NOMO-1 treated with dmso at 0.1 percent for 144 hours (cell line): ENCODE measurements around the gene NCAM1.
A peak's percentile ranks its signal among the peaks of the same experiment; 100 is the strongest.

Experiments used
- DNase-seq: peaks from one replicate; lab custom pipeline; 2025; ENCODE audit not compliant: unreplicated experiment; lab: John Stamatoyannopoulos, UW

The NCAM1 gene

GRCh38 chr11:113197446-113197845 is 236.2 kb downstream of the NCAM1 start:
- DNase-seq, result no peak

GRCh38 chr11:113198972-113199661 is 237.9 kb downstream of the NCAM1 start:
- DNase-seq, result no peak

DNA sequence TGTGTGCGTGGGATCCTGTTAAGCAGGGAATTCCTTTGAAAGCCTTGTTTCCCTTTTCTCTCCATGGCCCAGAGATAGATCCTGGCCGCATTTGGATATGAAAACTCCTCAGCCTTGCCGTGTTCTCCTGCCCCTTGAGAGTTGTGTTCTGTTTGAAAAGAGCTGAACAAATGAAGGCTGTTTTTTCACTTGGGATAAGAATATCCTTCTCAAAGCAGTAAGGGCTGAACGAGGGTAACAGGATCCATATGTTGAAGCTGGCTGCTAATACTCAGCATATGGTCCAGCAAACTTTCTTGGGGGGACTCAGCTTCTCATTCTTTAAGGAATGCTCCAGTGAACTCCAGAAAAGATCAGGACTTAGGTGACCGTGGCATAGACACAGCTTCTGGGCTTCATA is 238.6 kb downstream of the NCAM1 start:
- no peak for DNase-seq

DNA sequence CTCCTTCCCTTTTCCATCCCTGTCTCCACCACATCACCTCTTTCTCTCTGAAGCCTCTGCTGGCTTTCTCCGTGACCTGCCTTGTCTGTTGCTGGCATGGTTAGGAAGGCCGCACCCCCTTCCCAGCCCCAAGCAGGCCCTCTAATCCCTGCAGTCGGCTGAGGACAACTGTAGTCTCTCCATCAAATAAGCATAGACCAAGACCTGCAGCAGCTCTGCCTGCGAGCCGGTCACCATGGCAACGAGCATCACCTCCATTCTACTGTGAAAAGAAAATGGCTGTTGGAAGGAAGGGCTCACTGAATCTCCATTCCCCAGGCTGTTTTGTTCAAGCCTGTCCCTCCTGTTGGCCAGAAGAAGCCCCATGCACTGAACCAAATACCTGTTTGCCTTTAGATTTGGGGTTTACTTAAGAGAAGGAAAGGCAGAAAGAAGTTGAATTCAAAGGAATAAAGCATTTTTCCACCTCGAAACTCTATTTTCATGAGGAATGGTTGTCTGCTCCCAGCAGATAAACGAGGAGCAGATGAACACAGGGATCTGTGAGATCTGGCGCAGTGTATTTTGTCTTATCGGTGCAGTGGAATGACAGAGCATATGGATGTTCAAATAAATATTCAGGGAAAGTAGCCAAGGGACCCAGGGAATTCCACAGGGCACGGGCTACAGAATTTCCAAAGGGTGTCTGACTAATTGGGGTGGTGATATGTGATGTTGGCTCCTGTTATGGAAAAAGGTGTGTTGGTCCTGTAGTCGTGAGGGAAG is 240.0 kb downstream of the NCAM1 start:
- DNase-seq, result no peak

GRCh38 chr11:113202431-113202830 is 241.2 kb downstream of the NCAM1 start:
- no peak for DNase-seq

DNA sequence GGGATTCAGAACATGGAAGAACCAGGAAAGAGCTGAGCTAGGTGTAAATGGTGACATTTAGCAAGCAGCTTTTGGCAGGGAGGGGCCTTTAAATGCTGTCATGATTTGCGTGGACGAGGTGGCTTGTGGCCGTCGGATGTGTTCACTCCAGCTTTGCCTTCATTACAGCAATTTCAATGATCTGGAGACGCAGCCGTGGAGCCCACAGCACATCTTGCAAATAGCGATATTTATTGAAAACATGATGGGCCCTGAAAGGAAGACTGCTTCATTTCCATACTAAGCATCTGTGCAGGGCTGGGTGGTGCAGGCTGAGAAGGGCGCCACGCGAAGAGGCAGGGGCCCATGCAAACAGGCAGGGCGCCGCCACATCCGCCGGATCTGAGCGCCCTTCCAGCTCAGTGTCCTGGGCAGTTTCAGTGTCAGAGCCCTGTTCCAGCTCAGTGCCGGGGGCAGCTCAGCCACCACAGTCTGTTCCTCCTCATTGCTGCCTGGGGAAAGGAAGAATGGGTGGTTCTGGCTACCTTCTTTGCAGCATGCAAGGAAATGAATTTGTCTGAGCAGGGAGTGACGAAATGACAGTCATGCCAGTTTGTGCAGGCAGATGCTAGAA is 242.0 kb downstream of the NCAM1 start:
- no peak for DNase-seq

- DNase-seq, result peak; percentile 89
These were observed 243.1 kb downstream of the NCAM1 start for GRCh38 chr11:113204280-113204679.

GRCh38 chr11:113213549-113213948 is 252.3 kb downstream of the NCAM1 start:
- DNase-seq, result no peak

DNA sequence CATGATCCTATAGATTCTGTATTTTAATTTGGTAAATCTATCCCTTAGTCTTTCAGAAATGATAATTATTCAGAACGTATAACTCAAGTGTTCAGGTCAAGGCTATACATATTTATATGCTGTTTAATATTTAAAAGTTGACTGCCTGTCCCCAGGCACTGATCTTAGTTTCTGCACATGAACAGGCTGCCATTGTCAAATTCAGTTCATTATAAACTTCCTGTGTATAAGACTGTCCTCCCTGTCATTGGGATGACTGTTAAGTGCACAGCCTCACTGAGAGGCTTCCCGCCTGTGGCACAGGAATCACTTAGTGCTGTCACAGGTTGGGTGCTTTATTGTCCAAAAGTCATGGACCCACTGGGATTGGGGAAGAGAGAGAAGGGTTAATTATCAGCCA is 261.0 kb downstream of the NCAM1 start:
- DNase-seq, result no peak

DNA sequence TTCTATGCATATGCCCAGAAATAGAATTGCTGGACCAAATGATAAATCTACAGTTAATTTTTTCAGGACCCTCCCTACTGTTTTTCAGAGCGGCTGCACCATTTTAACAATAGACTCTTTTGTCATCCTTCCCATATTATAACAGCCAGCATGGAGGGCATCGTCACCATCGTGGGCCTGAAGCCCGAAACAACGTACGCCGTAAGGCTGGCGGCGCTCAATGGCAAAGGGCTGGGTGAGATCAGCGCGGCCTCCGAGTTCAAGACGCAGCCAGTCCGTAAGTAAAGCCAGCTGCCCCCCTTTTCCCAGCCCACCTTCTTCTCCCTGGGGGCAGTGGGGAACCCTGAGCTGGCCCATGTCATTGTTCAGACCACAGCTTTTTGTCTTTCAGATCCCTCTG is 273.7 kb downstream of the NCAM1 start:
- no peak for DNase-seq

GRCh38 chr11:113237261-113237660 is 276.0 kb downstream of the NCAM1 start:
- no peak for DNase-seq

GRCh38 chr11:113238721-113239120 is 277.5 kb downstream of the NCAM1 start:
- DNase-seq, result no peak

GRCh38 chr11:113240389-113240788 is 279.2 kb downstream of the NCAM1 start:
- no peak for DNase-seq

- DNase-seq, result no peak
These were observed 279.8 kb downstream of the NCAM1 start for GRCh38 chr11:113240790-113241635.

- no peak for DNase-seq
These were observed 280.4 kb downstream of the NCAM1 start for GRCh38 chr11:113241636-113242054.

DNA sequence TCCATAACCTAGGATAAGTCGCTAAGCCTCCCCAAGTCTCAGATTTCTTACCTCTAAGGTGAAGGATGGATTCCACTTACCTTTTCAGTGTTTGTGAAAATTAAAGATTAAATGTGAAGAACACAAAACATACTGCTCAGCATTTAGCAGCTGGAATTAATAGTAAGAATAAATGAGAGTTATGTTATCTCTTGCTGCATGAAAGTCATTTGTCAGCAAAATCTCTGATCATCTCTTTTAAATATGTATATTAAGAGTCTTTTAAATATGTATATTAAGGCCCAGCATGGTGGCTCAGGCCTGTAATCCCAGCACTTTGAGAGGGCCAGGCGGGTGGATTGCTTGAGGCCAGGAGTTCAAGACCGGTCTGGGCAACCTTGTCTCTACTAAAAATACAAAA is 280.8 kb downstream of the NCAM1 start:
- DNase-seq, result no peak

DNA sequence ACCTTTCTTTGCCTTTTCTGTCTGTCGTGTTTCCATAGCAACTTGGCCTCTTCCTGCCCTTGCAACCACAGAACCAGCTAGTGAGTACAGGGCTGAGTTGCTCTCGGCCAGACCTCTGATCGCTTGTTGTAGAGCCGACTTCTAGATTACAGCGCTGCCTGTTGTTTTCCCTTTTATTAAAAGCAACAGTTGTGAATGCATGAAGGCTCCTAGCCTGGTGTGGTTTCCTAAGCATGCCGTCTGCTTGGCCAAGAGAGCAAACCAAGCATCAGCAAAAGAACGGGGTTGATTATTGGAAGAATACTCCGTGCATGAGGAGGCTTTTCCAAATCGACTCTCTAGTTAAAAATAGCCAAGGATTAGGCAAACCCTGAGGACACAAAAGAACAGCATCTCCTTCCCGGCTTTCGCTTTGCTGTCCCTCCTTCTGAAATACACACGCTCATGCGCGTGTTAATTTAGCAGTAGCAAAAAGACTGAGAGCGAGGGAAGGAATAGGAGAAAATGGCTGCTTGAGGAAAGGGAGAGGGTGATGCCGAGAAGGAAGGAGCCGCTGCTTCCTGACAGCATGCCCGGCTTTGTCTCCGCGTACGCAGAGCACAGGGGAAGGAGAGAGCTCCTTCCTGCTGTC is 281.7 kb downstream of the NCAM1 start:
- no peak for DNase-seq

DNA sequence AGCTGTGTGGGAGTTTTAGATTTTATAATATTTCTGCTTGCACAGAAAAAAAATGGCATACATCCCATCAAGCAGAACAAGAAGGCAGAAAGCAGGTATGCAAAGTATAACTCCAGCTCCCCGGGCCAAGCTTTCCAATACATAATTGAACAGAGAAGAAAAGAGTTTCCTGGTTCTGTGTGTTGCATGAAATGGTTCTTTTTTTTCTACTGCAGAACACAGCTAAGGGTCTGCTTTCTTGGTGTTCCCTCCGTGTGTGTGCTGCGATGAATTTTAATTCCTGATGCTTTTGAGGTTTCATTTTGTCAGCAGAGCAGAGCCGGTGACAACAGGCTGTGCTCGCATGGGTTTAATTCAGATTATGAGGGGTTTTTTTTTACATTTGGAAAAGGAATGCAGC is 282.5 kb downstream of the NCAM1 start:
- DNase-seq, result no peak

- peak; percentile 16 for DNase-seq
These were observed 284.0 kb downstream of the NCAM1 start for GRCh38 chr11:113245216-113245615.

DNA sequence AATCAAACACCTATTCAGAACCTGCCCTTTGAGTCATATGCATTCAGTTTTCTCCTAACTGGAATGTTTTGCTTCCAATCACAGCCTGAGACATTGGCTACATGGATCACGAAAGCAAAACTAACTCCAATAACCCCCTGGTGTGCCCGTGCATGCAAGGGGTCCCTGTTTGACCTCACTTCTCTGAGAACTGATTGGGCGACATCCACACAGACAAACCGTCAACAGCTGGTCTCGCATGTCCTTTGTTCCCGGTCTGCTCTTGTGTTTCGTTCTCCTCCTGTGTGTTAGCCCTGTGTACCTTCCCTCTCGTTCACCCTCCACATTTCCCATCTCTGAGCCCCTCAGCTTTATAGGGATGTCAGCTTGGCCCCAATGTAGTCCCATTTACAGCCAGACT is 286.0 kb downstream of the NCAM1 start:
- DNase-seq, result no peak

DNA sequence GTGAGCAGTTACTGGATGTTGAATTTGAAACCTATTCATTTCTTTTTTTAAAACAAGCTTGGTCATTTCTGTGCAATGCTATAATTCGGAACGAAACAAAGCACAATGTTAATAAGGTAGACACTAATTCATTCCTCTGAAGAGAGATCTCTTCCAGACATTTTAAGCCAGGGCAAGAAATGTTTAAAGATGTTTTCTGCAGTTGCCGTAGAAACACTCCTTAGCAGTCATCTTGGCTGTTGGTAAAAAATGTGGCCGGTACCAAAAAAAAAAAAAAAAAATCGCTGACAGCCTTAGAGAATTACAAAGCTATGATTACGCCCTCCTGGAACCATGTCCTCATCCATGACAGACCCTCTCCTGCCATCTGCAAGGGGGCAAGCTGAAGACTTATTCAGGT is 286.7 kb downstream of the NCAM1 start:
- no peak for DNase-seq
